ENCODE measurements around the gene PDE4D.
"Not testable (repeated sequence)": the region's sequence is repeated elsewhere in the genome, so short reads cannot be mapped to it uniquely, and the experiment has no call there.

PDE4D gene

DNA sequence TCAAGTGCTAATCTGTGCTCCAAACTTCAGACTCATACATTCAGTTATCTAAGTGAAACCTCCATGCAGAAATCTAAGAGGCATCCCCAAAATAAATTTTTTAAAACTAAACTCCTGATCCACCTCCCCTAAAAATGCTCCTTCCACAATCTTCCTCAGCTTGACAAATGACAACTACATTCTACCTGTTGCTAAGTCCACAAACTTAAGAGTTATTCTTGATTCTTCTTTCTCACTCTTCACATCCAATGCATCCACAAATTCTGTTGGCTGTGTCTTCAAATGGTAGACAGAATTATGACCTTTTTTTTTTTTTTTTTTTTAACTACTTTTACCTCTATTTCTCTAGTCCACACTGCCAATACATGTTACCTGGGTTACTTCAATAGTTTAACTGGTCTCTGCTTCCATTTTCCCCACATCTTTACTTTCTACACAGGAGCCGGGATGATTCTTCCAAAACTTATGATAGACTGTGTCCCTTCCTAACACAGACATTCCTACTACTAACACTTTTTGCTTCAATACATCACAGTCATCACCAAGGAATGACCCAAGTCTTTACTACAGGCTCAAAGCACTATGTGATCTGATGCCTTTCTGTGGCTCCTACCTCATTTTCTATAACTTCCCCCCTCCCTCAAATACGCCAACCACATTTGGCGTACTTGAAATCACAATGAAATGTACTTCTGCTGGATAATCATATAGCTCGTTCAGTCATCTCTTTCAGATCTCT lies 143.6 kb downstream of the PDE4D start:
- Histone ChIP-seq H3K36me3 (no peaks in the 10 kb centered on the region), H3K4me2 (no peak overlapping the region), H4K20me1 (no peaks in the 10 kb centered on the region), H3K9ac (no peak overlapping the region), H3K27ac (no peak overlapping the region), H3K27me3 (no peaks in the 10 kb centered on the region), H3K4me3 (no peak overlapping the region), H3K4me1 (no peaks in the 10 kb centered on the region), H3K9me3 (no peaks in the 10 kb centered on the region)
- no peak for TF ChIP-seq Cebpa-rat (IDR thresholded peaks at IDR 0.05)

DNA sequence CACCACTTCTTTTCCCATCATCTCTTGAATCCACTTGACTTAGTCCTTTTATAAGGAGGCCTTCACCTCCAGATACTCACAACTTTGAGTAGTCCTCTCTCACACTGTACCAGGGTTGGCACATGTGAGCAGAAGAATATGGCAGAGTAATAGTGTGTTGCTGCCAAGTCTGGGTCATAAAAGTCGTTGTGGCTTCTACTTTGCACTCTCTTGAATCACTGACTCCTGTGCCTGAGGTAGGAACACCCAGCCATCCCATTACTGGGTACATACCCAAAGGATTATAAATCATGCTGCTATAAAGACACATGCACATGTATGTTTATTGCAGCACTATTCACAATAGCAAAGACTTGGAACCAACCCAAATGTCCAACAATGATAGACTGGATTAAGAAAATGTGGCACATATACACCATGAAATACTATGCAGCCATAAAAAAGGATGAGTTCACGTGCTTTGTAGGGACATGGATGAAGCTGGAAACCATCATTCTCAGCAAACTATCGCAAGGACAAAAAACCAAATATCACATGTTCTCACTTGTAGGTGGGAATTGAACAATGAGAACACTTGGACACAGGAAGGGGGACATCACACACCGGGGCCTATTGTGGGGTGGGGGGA lies 145.4 kb downstream of the PDE4D start:
- not testable (repeated sequence) for H3K9ac ChIP-seq, H3K4me2 ChIP-seq, H3K9me3 ChIP-seq, H3K27me3 ChIP-seq, H3K27ac ChIP-seq, H3K36me3 ChIP-seq, H4K20me1 ChIP-seq, H3K4me3 ChIP-seq, H3K4me1 ChIP-seq

DNA sequence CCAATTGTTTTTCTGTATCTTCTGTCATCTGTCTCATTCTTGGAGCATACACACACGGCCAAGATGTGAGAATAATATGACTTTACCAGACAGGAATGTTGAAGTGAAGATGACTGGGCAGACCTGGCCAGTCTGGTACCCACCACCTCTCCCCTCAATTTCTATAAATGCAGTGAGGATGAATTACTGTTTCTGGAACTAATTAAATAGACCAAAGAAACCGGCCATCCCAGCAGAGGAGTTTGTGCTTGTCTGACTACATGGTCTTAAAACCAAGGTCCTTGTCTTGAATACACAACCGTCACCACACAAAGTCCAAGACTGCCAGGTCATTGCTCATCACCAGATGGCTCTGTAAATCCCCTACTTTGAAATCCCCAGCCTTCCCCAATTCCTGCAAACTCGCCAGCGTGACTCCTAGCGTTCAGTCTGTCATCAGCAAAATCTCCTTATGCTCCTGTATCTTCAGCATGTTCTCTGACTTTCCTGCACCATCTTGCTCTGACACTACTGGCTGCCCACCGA lies 147.2 kb downstream of the PDE4D start:
- Histone ChIP-seq H3K27ac (no peak overlapping the region), H3K9ac (no peak overlapping the region), H3K4me2 (no peak overlapping the region), H3K36me3 (no peaks in the 10 kb centered on the region), H3K27me3 (no peaks in the 10 kb centered on the region), H3K4me3 (no peak overlapping the region), H4K20me1 (no peaks in the 10 kb centered on the region), H3K9me3 (no peaks in the 10 kb centered on the region), H3K4me1 (no peaks in the 10 kb centered on the region)
- no peak for TF ChIP-seq Cebpa-rat (IDR thresholded peaks at IDR 0.05)

DNA sequence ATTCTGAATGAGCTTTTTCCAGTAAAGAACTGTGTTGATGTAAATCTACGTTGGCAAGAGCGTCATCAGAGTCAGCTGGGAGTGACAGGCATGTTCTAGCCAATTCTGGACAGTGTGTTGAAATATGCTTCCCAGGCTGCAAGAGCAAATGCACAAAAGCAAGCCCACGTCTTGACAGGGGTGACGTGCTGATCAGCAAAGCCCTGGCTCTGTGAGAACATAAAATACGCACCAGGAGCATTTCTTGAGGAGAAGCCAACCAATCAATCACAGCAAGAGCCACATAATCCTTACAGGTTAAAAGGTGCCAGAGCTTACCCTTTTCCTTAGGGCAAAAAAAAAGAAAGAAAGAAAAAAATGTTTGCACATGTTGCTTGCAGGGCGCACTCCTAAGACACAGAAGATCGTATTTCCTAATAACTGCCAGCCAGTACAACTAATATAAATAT lies 148.1 kb downstream of the PDE4D start:
- Histone ChIP-seq H3K9ac (no peak overlapping the region), H3K27ac (no peak overlapping the region), H3K36me3 (no peaks in the 10 kb centered on the region), H3K4me1 (no peaks in the 10 kb centered on the region), H4K20me1 (no peaks in the 10 kb centered on the region), H3K27me3 (no peaks in the 10 kb centered on the region), H3K4me2 (no peak overlapping the region), H3K9me3 (no peaks in the 10 kb centered on the region), H3K4me3 (no peak overlapping the region)
- no peak for TF ChIP-seq Cebpa-rat (IDR thresholded peaks at IDR 0.05)

DNA sequence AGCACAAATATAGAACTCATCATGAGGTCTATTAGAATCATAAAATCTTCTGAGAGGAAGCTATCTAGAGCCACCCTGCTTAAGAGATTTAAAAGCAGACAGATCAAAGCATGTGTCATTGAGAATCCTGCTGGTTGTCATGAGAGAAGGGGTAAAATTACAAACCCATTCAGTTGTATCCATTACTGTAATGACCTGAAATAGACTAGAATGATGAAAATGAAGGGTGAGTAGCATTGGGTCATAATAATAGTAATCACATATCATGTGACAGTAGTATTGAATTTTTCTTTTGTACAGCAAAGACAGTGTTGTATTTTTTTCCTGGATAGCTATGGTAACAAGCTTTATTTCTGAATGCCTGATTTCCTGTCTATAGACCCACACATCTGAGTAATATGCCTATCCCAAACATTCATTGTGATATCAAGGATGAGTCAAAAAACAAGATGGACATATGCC lies 149.0 kb downstream of the PDE4D start:
- no peak for TF ChIP-seq Cebpa-rat (IDR thresholded peaks at IDR 0.05)
- Histone ChIP-seq H4K20me1 (no peaks in the 10 kb centered on the region), H3K36me3 (no peaks in the 10 kb centered on the region), H3K4me3 (no peak overlapping the region), H3K4me2 (no peak overlapping the region), H3K27ac (no peak overlapping the region), H3K27me3 (no peaks in the 10 kb centered on the region), H3K9ac (no peak overlapping the region), H3K9me3 (no peaks in the 10 kb centered on the region), H3K4me1 (no peaks in the 10 kb centered on the region)

DNA sequence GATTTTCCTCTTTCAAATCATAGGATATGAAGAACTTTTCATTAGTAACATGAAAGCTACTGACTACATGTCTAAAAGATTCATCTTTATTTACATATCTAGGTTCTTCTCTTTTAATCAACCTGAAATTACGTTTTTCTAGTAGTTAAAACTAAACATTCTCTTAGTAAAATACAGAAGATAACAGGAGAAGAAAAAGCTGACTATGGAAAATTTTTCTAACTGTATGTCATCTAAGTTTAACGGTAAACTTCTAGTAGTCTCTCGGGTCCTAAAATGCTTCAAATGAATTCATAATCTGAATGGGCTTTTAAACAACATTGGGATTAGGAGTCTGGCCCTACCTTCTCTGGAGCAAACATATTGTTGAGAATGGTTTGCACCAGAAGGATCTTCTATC lies 151.9 kb downstream of the PDE4D start:
- no peaks in the 10 kb centered on the region for H4K20me1 ChIP-seq
- H3K4me3 ChIP-seq = no peak overlapping the region
- H3K36me3 ChIP-seq = no peaks in the 10 kb centered on the region
- no peaks in the 10 kb centered on the region for H3K4me1 ChIP-seq
- no peaks in the 10 kb centered on the region for H3K9me3 ChIP-seq
- no peak overlapping the region for H3K9ac ChIP-seq
- H3K27me3 ChIP-seq = no peaks in the 10 kb centered on the region
- no peak overlapping the region for H3K27ac ChIP-seq
- no peak for TF ChIP-seq Cebpa-rat (IDR thresholded peaks at IDR 0.05)
- no peak overlapping the region for H3K4me2 ChIP-seq

DNA sequence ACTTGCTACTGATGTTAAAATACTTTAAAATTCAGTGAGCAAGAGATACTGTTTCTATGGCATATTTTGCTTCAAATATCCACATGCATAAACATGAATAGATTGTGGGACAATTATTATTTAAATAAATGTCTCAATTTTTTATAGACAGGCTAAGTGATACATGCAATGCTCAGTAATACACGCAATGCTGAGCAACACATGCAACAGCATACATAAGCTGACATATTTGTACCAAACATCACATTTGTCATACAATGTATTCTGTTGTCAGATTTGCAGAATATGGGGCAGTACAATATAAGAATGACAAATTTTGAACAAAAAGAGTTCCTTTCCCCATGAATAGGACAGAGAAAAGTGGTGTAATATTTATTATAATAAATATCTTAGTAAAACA lies 155.5 kb downstream of the PDE4D start:
- Histone ChIP-seq H3K4me3 (no peak overlapping the region), H4K20me1 (no peaks in the 10 kb centered on the region), H3K4me2 (no peak overlapping the region), H3K9me3 (no peaks in the 10 kb centered on the region), H3K36me3 (no peaks in the 10 kb centered on the region), H3K27ac (no peak overlapping the region), H3K9ac (no peak overlapping the region), H3K4me1 (no peaks in the 10 kb centered on the region), H3K27me3 (no peaks in the 10 kb centered on the region)
- TF ChIP-seq Cebpa-rat (IDR thresholded peaks at IDR 0.05) = no peak

DNA sequence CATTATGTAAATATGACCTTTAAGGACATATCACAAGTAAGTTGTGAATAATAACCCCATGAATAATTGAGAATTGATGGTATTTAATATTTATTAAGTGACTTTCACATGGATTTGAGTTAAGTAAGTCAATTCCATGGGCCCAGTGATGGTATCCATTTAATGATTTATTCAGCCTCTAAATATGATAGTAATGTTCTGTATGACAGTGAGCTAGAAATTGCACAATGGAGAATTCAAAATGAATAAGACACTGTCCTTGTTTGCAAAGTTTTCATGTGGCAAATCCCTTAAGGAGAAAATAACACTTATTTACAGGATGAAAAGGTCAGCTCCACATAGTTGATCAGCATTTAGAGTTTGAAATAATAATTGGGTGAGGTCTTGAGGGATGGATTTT lies 160.7 kb downstream of the PDE4D start:
- Histone ChIP-seq H3K4me2 (no peak overlapping the region), H3K36me3 (no peaks in the 10 kb centered on the region), H3K27me3 (no peaks in the 10 kb centered on the region), H4K20me1 (no peaks in the 10 kb centered on the region), H3K9me3 (no peaks in the 10 kb centered on the region), H3K4me1 (no peaks in the 10 kb centered on the region), H3K27ac (no peak overlapping the region), H3K4me3 (no peak overlapping the region), H3K9ac (no peak overlapping the region)
- TF ChIP-seq Cebpa-rat (IDR thresholded peaks at IDR 0.05) = no peak

DNA sequence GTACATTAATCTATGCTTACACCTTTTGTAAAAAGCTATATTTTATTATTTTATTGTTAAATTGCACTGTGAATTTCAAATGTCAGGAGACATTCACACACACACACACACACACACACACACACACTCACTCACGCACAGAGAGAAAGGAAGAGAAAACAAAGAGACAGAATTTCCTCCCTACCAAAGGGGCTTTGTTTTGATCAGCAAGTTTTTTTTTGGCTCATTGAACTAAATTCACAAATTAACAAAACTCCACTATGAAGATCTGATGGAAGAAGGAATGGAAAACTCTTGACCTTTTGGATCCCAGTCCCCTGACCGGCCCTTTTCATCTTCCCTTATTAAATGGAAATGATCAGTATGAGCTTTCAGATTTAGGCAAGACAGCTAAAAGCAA lies 161.2 kb downstream of the PDE4D start:
- H3K36me3 ChIP-seq = no peaks in the 10 kb centered on the region
- H3K4me2 ChIP-seq = no peak overlapping the region
- no peaks in the 10 kb centered on the region for H3K9me3 ChIP-seq
- no peak overlapping the region for H3K27ac ChIP-seq
- H3K4me3 ChIP-seq = no peak overlapping the region
- H3K4me1 ChIP-seq = no peaks in the 10 kb centered on the region
- no peaks in the 10 kb centered on the region for H3K27me3 ChIP-seq
- no peak overlapping the region for H3K9ac ChIP-seq
- TF ChIP-seq Cebpa-rat (IDR thresholded peaks at IDR 0.05) = no peak
- H4K20me1 ChIP-seq = no peaks in the 10 kb centered on the region

DNA sequence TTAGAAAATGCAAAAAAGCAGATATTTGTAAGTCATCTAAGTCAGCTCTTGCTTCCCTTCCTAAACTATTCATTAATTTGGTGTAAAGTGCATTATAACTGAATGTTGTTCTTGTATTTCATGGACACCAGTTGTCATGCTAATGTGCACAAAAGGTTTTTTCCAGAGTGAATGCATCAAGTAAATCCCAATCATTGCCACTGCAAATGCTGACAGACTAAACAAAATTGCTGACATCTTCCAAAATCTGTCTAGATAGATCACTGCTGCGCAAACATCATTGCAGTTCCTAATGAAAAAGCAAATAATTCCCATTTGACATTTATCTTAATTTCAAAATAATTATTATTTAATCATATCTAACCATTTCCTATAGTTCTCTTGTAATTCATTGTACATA lies 161.7 kb downstream of the PDE4D start:
- Histone ChIP-seq H3K9me3 (no peaks in the 10 kb centered on the region), H3K9ac (no peak overlapping the region), H3K4me1 (no peaks in the 10 kb centered on the region), H3K36me3 (no peaks in the 10 kb centered on the region), H3K4me3 (no peak overlapping the region), H4K20me1 (no peaks in the 10 kb centered on the region), H3K27me3 (no peaks in the 10 kb centered on the region), H3K4me2 (no peak overlapping the region), H3K27ac (no peak overlapping the region)
- TF ChIP-seq Cebpa-rat (IDR thresholded peaks at IDR 0.05) = no peak
